ENCODE data around the gene SPRED1. TPM values are rescaled to one million over a fixed set of nuclear protein-coding genes. Genes with fewer than 3 reads are reported as not detected.

The SPRED1 gene
- total RNA-seq, 2 experiments from 2014 or later: 7.5 to 21.1 TPM

GRCh38 chr15:38216763-38217162 lies 35.9 kb upstream of the SPRED1 start:
- H3K27ac ChIP-seq (ENCODE audit: low read depth, low read length, poor library complexity, severe bottlenecking): no peak overlapping the region
- H3K9me2 ChIP-seq (ENCODE audit: insufficient read depth, low read length): no peaks in the 10 kb centered on the region
- no peaks in the 10 kb centered on the region for H3K9me3 ChIP-seq (ENCODE audit: low read length)
- DNase-seq (ENCODE audit: low spot score): no peak
- ChIA-PET CTCF (ENCODE audit: unreplicated experiment) (interaction anchor here (0.9 kb wide), 1 partner anchor 119 kb away, joined by 3 read pairs; no protein-coding TSS in a partner anchor), POLR2A (interaction anchor here (0.5 to 2.6 kb wide), 6 partner anchors 9 to 302 kb away, joined by 3 to 9 read pairs (median 3); no protein-coding TSS in a partner anchor)
- no peaks in the 10 kb centered on the region for H3K79me2 ChIP-seq (ENCODE audit: insufficient read depth, low read depth, low read length)
- no TSS peak for BruUV-seq (replicated peaks)
- no peaks in the 10 kb centered on the region for H4K20me1 ChIP-seq (ENCODE audit: insufficient read depth, low read length)
- peak overlapping the region; percentile 84 for H2AFZ ChIP-seq (ENCODE audit: low read length)
- TF ChIP-seq, protein P1, sequence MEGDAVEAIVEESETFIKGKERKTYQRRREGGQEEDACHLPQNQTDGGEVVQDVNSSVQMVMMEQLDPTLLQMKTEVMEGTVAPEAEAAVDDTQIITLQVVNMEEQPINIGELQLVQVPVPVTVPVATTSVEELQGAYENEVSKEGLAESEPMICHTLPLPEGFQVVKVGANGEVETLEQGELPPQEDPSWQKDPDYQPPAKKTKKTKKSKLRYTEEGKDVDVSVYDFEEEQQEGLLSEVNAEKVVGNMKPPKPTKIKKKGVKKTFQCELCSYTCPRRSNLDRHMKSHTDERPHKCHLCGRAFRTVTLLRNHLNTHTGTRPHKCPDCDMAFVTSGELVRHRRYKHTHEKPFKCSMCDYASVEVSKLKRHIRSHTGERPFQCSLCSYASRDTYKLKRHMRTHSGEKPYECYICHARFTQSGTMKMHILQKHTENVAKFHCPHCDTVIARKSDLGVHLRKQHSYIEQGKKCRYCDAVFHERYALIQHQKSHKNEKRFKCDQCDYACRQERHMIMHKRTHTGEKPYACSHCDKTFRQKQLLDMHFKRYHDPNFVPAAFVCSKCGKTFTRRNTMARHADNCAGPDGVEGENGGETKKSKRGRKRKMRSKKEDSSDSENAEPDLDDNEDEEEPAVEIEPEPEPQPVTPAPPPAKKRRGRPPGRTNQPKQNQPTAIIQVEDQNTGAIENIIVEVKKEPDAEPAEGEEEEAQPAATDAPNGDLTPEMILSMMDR (conservative IDR thresholded peaks at IDR 0.05; ENCODE audit: low read length): no peak
- H3K36me3 ChIP-seq (ENCODE audit: insufficient read depth, low read length): no peaks in the 10 kb centered on the region
- intact Hi-C loops (cut with micrococcal nuclease; ENCODE audit: unreplicated experiment): no loop called here
- H3K4me2 ChIP-seq (ENCODE audit: low read length): peak overlapping the region; percentile 18
- H3K4me1 ChIP-seq (ENCODE audit: insufficient read depth, low read length, poor library complexity, severe bottlenecking): peaks cover 16% of the 10 kb centered on the region
- no peak overlapping the region for H3K4me3 ChIP-seq (ENCODE audit: low read depth, low read length, poor library complexity, severe bottlenecking)

DNA sequence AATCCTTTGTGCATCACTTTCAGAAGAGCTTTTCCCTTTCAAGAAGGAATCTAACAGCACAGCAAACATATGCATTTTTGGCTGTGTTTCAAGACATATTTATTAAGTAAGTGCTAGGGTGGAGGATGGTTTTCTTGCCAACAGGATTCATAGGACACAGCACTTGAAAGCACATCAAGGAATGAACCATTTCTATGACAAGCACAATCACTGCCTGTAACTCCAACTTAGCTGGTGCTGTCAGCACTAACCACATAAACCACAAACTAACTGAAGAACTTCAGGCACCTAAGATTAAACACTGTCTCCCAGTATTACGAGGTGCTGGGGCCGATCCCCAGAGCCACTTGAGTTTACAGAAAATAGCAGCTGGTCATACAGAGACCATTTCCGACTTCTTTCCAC lies 35.4 kb upstream of the SPRED1 start:
- Histone ChIP-seq H3K79me2 (ENCODE audit: insufficient read depth, low read depth, low read length) (no peaks in the 10 kb centered on the region), H4K20me1 (ENCODE audit: insufficient read depth, low read length) (no peaks in the 10 kb centered on the region), H3K9me3 (ENCODE audit: low read length) (no peaks in the 10 kb centered on the region), H3K9me2 (ENCODE audit: insufficient read depth, low read length) (no peaks in the 10 kb centered on the region), H3K36me3 (ENCODE audit: insufficient read depth, low read length) (no peaks in the 10 kb centered on the region), H3K4me1 (ENCODE audit: insufficient read depth, low read length, poor library complexity, severe bottlenecking) (peaks cover 16% of the 10 kb centered on the region), H3K4me3 (ENCODE audit: low read depth, low read length, poor library complexity, severe bottlenecking) (no peak overlapping the region), H3K4me2 (ENCODE audit: low read length) (peak overlapping the region; percentile 18), H2AFZ (ENCODE audit: low read length) (peak overlapping the region; percentile 84), H3K27ac (ENCODE audit: low read depth, low read length, poor library complexity, severe bottlenecking) (no peak overlapping the region)
- ChIA-PET CTCF (ENCODE audit: unreplicated experiment) (interaction anchor here (0.9 kb wide), 1 partner anchor 120 kb away, joined by 3 read pairs; no protein-coding TSS in a partner anchor), POLR2A (interaction anchor here (0.5 to 2.6 kb wide), 9 partner anchors 9 to 302 kb away, joined by 3 to 9 read pairs (median 3); no protein-coding TSS in a partner anchor)
- peak; percentile 33 for DNase-seq (ENCODE audit: low spot score)
- TF ChIP-seq EZH2phosphoT487 (IDR thresholded peaks at IDR 0.05; ENCODE audit: borderline replicate concordance, low read depth, low read length): no peak
- TF ChIP-seq, protein P1 (conservative IDR thresholded peaks at IDR 0.05; ENCODE audit: low read length): no peak
- intact Hi-C loops (cut with micrococcal nuclease; ENCODE audit: unreplicated experiment): no loop called here
- BruUV-seq (replicated peaks): no TSS peak

GRCh38 chr15:38217788-38218609 lies 34.6 kb upstream of the SPRED1 start:
- ChIA-PET CTCF (ENCODE audit: unreplicated experiment) (interaction anchor here (0.9 kb wide), 1 partner anchor 121 kb away, joined by 3 read pairs; no protein-coding TSS in a partner anchor), POLR2A (interaction anchor here (0.6 to 2.6 kb wide), 9 partner anchors 9 to 1777 kb away, joined by 3 to 14 read pairs (median 4); no protein-coding TSS in a partner anchor)
- H3K27ac ChIP-seq (ENCODE audit: low read depth, low read length, poor library complexity, severe bottlenecking): no peak overlapping the region
- no TSS peak for BruUV-seq (replicated peaks)
- peak overlapping the region; percentile 84 for H2AFZ ChIP-seq (ENCODE audit: low read length)
- no peak for TF ChIP-seq EZH2phosphoT487 (IDR thresholded peaks at IDR 0.05; ENCODE audit: borderline replicate concordance, low read depth, low read length)
- TF ChIP-seq, protein P1 (conservative IDR thresholded peaks at IDR 0.05; ENCODE audit: low read length): no peak
- DNase-seq (ENCODE audit: low spot score): no peak
- peaks cover 16% of the 10 kb centered on the region for H3K4me1 ChIP-seq (ENCODE audit: insufficient read depth, low read length, poor library complexity, severe bottlenecking)
- no peak overlapping the region for H3K4me3 ChIP-seq (ENCODE audit: low read depth, low read length, poor library complexity, severe bottlenecking)
- intact Hi-C loops (cut with micrococcal nuclease; ENCODE audit: unreplicated experiment): no loop called here
- H3K9me2 ChIP-seq (ENCODE audit: insufficient read depth, low read length): no peaks in the 10 kb centered on the region
- H3K36me3 ChIP-seq (ENCODE audit: insufficient read depth, low read length): no peaks in the 10 kb centered on the region
- H3K79me2 ChIP-seq (ENCODE audit: insufficient read depth, low read depth, low read length): no peaks in the 10 kb centered on the region
- no peaks in the 10 kb centered on the region for H3K9me3 ChIP-seq (ENCODE audit: low read length)
- H3K4me2 ChIP-seq (ENCODE audit: low read length): peak overlapping the region; percentile 18; the same call in 1 of the 2 replicates
- no peaks in the 10 kb centered on the region for H4K20me1 ChIP-seq (ENCODE audit: insufficient read depth, low read length)

All from OCI-LY7 (cell line).